Measurements from ENCODE around the gene NIN.
A peak's percentile ranks its signal among the peaks of the same experiment; 100 is the strongest.

Gene NIN

GRCh38 chr14:50677527-50678063, 153.4 kb downstream of the NIN start:
- H3K4me3 ChIP-seq (ENCODE audit: low read depth, low read length) = peak overlapping the region; percentile 60
- H3K4me1 ChIP-seq (ENCODE audit: control insufficient read depth, insufficient read depth, low read length, unreplicated experiment) = peaks cover 29% of the 10 kb centered on the region
- no peaks in the 10 kb centered on the region for H3K36me3 ChIP-seq (ENCODE audit: insufficient read depth, low read length)
- peak overlapping the region; percentile 63 for H3K27ac ChIP-seq (ENCODE audit: low read depth, low read length)
- no peaks in the 10 kb centered on the region for H3K79me2 ChIP-seq (ENCODE audit: control insufficient read depth, insufficient read depth, low read length, unreplicated experiment)
- peak overlapping the region; percentile 83 for H2AFZ ChIP-seq (ENCODE audit: low read length, unreplicated experiment)
- H3K27me3 ChIP-seq (ENCODE audit: insufficient read depth, low read length) = no peaks in the 10 kb centered on the region

GRCh38 chr14:50676814-50677516, 154.0 kb downstream of the NIN start:
- H3K4me3 ChIP-seq (ENCODE audit: low read depth, low read length) = peak overlapping the region; percentile 60
- no peaks in the 10 kb centered on the region for H3K79me2 ChIP-seq (ENCODE audit: control insufficient read depth, insufficient read depth, low read length, unreplicated experiment)
- peak overlapping the region; percentile 63 for H3K27ac ChIP-seq (ENCODE audit: low read depth, low read length)
- no peaks in the 10 kb centered on the region for H3K27me3 ChIP-seq (ENCODE audit: insufficient read depth, low read length)
- peak overlapping the region; percentile 83 for H2AFZ ChIP-seq (ENCODE audit: low read length, unreplicated experiment)
- H3K36me3 ChIP-seq (ENCODE audit: insufficient read depth, low read length) = no peaks in the 10 kb centered on the region
- H3K4me1 ChIP-seq (ENCODE audit: control insufficient read depth, insufficient read depth, low read length, unreplicated experiment) = peaks cover 29% of the 10 kb centered on the region

GRCh38 chr14:50675597-50675996, 155.4 kb downstream of the NIN start:
- Histone ChIP-seq H2AFZ (ENCODE audit: low read length, unreplicated experiment) (no peak overlapping the region), H3K79me2 (ENCODE audit: control insufficient read depth, insufficient read depth, low read length, unreplicated experiment) (no peaks in the 10 kb centered on the region), H3K27ac (ENCODE audit: low read depth, low read length) (no peak overlapping the region), H3K4me3 (ENCODE audit: low read depth, low read length) (no peak overlapping the region), H3K27me3 (ENCODE audit: insufficient read depth, low read length) (no peaks in the 10 kb centered on the region), H3K4me1 (ENCODE audit: control insufficient read depth, insufficient read depth, low read length, unreplicated experiment) (peaks cover 29% of the 10 kb centered on the region), H3K36me3 (ENCODE audit: insufficient read depth, low read length) (no peaks in the 10 kb centered on the region)

GRCh38 chr14:50670866-50671256, 160.1 kb downstream of the NIN start:
- Histone ChIP-seq H3K4me3 (ENCODE audit: low read depth, low read length) (no peak overlapping the region), H2AFZ (ENCODE audit: low read length, unreplicated experiment) (no peak overlapping the region), H3K36me3 (ENCODE audit: insufficient read depth, low read length) (no peaks in the 10 kb centered on the region), H3K27ac (ENCODE audit: low read depth, low read length) (no peak overlapping the region), H3K79me2 (ENCODE audit: control insufficient read depth, insufficient read depth, low read length, unreplicated experiment) (peaks cover 16% of the 10 kb centered on the region), H3K27me3 (ENCODE audit: insufficient read depth, low read length) (no peaks in the 10 kb centered on the region), H3K4me1 (ENCODE audit: control insufficient read depth, insufficient read depth, low read length, unreplicated experiment) (peaks cover 13% of the 10 kb centered on the region)

- no peak overlapping the region for H3K27ac ChIP-seq (ENCODE audit: low read depth, low read length)
- peaks cover 10% of the 10 kb centered on the region for H3K4me1 ChIP-seq (ENCODE audit: control insufficient read depth, insufficient read depth, low read length, unreplicated experiment)
- H3K4me3 ChIP-seq (ENCODE audit: low read depth, low read length) = no peak overlapping the region
- no peaks in the 10 kb centered on the region for H3K27me3 ChIP-seq (ENCODE audit: insufficient read depth, low read length)
- no peaks in the 10 kb centered on the region for H3K36me3 ChIP-seq (ENCODE audit: insufficient read depth, low read length)
- no peak overlapping the region for H2AFZ ChIP-seq (ENCODE audit: low read length, unreplicated experiment)
- H3K79me2 ChIP-seq (ENCODE audit: control insufficient read depth, insufficient read depth, low read length, unreplicated experiment) = peaks cover 21% of the 10 kb centered on the region
Observed at GRCh38 chr14:50670196-50670865, 160.6 kb downstream of the NIN start.

Data from ACC112 (cell line).